HG02610 (cell line): Measurements from ENCODE around the gene ZBTB22.
"Not testable (repeated sequence)": the region's sequence is repeated elsewhere in the genome, so short reads cannot be mapped to it uniquely, and the experiment has no call there.

Experiments used
- ATAC-seq: cut with Tn5 transposase; IDR thresholded peaks from one replicate; pipeline ENCODE4 v1.9.1; 2021; ENCODE audit warnings: mild to moderate bottlenecking, moderate library complexity; ENCODE audit not compliant: unreplicated experiment

Gene ZBTB22

DNA sequence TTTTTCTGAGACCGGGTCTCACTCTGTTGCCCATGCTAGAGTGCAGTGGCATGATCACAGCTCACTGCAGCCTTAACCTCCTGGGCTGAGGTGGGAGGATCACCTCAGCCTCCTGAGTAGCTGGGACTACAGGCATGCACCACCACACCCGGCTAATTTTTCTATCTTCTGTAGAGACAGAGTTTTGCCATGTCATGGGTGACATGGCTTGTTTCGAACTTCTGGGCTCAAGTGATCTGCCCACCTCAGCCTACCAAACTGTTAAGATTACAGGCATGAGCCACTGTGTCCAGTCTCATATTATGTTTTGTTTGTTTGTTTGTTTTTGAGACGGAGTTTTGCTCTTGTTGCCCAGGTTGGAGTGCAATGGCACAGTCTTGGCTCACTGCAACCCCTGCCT, 32.3 kb downstream of the ZBTB22 start:
- ATAC-seq, result not testable (repeated sequence)

GRCh38 chr6:33280539-33280938, 37.0 kb downstream of the ZBTB22 start:
- ATAC-seq, result no peak

GRCh38 chr6:33279971-33280511, 37.5 kb downstream of the ZBTB22 start:
- no peak for ATAC-seq

DNA sequence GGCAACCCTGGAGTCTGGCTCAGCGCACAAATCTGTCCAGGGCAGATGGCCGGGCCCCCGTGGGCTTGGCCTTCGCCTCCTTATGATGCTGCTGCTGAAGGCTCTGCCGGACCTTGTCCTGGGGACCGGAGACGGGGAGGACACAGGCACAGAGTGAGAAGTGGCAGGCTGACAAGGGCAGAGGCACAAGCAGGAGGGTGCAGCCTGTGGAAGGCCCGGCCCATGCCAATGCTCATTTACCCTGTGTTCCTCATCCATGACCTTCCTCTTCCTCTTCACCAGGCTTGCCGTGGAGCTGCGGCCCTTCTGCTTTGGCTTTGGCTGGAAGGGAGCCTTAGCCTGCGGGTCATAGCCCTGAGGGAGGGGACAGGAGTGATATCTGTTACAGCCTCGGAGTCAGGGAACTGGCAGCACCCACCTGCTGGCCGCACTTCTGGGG, 38.3 kb downstream of the ZBTB22 start:
- ATAC-seq, result no peak

DNA sequence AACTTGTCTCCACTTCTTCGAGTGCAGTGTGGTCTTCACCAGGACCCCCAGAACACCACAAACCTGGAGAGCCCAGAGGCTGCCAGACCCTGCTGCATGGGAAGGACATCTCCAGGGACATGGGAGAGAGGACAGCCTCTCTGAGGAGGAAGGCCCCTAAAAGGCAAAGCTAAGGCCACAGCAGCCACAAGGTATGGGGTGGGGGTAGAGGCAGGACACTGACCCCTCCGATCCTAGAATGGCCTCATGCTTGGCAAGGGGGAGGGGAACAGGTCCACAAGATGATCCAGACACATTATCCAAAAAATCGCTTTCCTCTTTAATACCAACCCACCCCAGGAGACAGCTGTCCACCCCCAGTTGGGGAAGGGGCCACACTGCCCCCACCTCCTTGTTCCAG, 38.7 kb downstream of the ZBTB22 start:
- no peak for ATAC-seq

DNA sequence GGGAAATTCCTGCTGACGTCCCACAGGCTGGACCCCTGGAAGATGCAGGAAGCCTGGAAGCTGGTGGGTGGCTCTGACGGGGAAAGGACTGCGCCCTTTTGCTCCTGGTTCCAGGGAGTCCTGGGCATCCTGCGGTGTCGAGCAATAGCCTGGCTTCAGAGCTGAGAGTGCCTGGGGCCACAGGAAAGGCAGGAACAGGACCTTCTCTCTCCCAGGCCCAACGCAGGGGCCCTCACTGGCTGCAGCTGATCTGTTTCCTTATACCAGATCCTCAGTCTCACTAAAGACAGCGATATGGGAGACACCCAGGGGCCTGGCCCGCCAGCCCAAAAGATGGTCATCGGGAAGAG, 39.2 kb downstream of the ZBTB22 start:
- ATAC-seq, result no peak

DNA sequence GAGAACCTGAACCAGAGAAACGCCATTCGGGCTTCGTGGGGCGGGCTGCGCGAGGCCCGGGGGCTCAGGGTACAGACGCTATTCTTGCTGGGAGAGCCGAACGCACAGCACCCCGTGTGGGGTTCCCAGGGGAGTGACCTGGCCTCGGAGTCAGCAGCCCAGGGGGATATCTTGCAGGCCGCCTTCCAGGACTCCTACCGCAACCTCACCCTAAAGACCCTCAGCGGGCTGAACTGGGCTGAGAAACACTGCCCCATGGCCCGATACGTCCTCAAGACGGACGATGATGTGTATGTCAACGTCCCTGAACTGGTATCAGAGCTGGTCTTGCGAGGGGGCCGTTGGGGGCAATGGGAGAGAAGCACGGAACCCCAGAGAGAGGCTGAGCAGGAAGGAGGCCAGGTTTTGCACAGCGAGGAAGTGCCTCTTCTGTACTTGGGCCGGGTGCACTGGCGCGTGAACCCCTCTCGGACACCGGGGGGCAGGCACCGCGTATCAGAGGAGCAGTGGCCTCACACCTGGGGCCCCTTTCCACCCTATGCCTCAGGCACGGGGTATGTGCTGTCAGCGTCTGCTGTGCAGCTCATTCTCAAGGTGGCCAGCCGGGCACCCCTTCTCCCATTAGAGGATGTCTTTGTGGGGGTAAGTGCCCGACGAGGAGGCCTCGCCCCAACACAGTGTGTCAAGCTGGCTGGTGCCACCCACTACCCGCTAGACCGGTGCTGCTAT, 39.7 kb downstream of the ZBTB22 start:
- ATAC-seq, result no peak

- ATAC-seq, result peak; percentile 46
These were observed 40.5 kb downstream of the ZBTB22 start, which contains the start of gene B3GALT4 for GRCh38 chr6:33276864-33277662. B3GALT4 (plus strand) TSS chr6:33277123; CDS start chr6:33277420, 297 bp downstream.

DNA sequence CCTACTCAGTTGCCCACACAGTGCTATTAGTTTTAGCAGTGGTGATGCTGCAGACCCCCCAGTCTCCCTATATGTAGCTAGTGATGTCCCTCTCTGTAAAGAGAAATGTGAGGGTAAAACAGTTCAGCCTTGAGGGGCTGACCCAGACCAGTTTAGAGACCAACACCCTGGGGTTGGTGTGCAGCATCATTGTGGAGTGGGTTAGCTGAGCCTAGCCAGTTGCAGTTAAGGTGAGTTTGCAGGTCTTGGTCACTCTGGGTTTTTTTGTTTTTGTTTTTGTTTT, 41.0 kb downstream of the ZBTB22 start:
- ATAC-seq, result no peak

- ATAC-seq, result not testable (repeated sequence)
These were observed 41.6 kb downstream of the ZBTB22 start for GRCh38 chr6:33275795-33276580.

DNA sequence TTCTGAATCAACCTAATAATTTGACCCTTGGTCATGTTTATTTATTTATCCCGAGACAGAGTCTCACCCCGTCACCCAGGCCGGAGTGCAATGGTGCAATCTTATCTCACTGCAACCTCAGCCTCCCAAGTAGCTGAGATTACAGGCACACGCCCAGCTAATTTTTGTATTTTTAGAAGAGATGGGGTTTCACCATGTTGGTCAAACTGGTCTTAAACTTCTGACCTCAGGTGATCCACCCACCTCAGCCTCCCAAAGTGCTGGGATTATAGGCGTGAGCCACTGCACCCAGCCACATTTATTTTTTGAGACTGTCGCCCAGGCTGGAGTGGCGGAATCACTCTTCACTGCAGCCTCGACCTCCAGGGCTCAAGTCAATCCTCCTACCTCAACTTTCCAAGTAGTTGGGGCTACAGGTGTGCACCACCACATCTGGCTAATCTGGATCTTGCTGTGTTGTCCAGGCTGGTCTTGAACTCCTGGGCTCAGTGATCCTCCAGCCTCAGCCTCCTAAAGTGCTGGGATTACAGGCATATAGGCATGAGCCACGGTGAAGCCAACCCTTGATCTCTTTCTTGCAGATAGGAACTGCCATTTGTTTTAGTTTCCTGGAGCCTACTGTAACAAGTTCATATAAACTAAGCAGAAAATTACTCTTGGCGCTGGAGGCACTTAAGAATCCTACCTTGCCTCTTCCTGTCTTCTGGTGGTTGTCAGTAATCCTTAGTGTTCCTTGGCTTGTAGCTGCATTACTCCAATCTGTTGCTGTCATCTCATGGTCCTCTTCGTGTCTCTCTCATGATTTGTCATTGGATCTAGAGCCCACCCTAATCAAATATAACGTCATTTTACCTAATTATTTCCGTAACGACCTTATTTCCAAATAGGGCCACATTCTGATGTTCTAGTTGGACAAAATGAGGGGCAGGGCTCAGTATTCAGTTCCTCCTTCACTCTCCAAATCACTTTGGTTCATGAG, 43.3 kb downstream of the ZBTB22 start:
- no peak for ATAC-seq

DNA sequence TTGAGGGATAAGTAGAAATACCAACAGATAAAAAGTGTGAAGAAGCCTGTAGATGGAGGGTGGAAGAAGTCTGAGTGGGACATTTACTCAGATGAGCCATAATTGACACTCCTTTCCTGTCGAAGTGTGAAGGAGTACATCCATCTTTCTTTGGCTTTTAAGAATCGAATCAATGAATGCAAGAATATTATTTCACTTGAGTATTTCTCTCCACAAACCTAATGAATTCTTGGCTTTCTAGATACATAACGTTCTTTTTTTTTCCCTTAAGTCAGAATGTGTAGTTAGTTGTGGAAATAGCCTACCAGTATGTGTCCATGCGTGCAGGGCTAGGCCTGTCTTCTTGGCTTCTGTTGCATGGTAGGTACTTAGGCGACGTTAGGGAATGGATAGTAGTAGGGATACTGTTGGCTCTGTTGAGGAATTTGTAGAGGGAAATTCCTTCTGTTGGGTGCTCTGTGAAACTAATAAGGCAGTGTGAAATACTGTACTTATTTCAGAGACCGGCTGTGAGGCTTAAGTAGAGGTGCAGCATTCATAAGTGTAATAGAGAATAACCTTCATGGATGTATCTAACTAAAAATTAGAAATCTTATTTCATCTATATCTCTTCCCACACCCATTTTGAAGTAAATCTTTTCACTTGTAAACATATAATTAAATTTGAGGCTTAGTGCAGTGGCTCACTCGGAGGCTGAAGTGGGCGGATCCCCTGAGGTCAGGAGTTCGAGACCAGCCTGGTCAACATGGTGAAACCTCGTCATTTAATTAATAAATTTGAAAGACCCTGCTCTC, 44.2 kb downstream of the ZBTB22 start:
- no peak for ATAC-seq

GRCh38 chr6:33272275-33273128, 45.0 kb downstream of the ZBTB22 start:
- no peak for ATAC-seq

DNA sequence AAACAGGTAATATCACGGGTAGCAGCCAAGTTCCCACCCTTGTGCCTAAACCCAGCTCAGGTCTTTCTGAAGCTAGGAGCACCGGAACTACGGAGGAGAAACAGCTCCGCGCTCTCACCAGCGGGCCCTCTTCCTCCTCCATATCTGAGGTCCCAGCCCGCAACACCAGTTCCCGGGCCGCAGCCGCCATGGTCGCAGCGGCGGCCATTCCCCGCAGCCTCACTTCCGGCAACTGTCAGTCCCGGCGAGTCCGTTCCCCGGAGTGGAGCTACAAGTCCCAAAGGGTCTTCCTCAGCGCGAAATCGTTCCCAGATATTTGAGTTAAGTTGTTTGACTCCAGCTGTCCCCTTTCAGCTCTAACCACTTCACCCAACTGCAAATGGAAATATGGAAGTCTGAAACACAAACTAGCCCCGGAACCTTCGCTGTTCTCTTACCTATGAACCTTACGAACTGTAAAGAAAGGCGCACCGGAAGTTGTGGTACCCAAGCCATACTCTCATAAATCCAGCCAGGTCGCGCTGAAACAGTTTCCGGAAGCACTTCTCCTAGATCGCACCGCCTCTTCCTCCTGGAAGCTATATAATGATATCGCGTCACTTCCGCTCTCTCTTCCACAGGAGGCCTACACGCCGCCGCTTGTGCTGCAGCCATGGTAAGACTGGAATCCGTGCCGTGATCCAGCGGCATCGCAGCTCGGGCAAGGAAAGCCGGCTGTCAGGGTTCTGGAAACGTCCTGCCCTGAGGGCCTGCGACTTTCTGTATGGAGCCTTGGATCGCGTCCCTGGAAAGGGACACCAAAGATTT, 45.9 kb downstream of the ZBTB22 start, which contains the start of the genes RPS18 and VPS52:
Gene RPS18 (plus strand): TSS at position 608 of the 807 bp plus-strand sequence. CDS start 45 bp downstream, at position 653.
Gene VPS52 (minus strand): TSS at position 409 of the 807 bp plus-strand sequence. CDS start 201 bp downstream, at position 208.
- ATAC-seq, result peak; percentile 83

GRCh38 chr6:33271117-33271467, 46.5 kb downstream of the ZBTB22 start:
- ATAC-seq, result no peak
